ENCODE measurements around the gene KRT20.

KRT20 gene

DNA sequence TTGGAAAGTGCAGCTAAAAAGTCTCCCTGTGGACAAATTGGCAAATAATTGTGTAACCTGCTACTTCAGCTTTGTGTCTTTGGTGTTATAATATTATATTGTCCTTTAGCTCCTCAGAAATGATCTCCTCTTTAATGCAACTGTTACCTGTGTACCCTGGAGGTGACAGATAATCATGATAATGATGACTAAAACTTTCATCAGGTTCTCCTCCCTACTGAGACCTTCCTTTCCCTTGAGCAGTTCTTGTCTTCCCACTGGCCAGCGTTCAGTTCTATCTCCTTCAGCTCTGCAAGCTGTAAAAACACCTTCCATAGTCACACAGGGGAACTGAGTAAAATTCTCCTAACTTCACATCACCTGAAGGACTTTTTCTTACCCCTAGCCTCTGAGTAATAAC lies 32.7 kb downstream of the KRT20 start:
- DNase-seq (ENCODE audit: low spot score) = no peak

- DNase-seq (ENCODE audit: low spot score) = no peak
Observed at GRCh38 chr17:40850293-40850972, 34.6 kb downstream of the KRT20 start.

- DNase-seq (ENCODE audit: low spot score) = no peak
Observed at GRCh38 chr17:40849723-40850122, 35.3 kb downstream of the KRT20 start.

DNA sequence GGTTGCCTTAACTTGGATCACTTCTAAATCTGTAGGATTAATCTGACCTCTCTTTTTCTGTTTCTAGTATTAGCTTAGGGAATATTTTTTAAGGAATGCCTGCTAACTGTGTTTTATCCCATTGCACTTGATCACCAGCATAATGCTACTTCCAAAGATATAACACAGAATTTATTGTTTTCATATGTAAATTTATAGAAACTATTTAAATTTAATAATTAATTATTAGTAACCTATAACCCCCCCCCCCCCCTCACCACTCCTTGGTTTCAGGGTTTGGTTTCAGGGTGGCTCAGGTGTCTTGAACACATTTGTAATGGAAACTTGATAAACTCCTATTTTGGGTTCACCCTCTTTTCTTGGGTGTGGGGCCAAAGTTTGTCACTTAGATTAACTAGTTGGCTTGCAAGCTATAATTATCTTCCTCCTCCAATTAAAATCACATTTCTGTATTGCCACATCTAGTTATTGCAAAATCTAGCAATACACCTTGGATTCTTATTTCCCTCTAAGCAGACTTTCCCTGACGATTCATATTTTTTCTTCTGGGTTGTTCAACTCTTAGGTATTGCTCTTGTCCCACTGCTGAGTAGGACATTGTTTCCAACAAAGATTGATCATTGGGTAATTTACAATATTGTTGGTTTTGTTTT lies 36.3 kb downstream of the KRT20 start:
- no peak for DNase-seq (ENCODE audit: low spot score)

DNA sequence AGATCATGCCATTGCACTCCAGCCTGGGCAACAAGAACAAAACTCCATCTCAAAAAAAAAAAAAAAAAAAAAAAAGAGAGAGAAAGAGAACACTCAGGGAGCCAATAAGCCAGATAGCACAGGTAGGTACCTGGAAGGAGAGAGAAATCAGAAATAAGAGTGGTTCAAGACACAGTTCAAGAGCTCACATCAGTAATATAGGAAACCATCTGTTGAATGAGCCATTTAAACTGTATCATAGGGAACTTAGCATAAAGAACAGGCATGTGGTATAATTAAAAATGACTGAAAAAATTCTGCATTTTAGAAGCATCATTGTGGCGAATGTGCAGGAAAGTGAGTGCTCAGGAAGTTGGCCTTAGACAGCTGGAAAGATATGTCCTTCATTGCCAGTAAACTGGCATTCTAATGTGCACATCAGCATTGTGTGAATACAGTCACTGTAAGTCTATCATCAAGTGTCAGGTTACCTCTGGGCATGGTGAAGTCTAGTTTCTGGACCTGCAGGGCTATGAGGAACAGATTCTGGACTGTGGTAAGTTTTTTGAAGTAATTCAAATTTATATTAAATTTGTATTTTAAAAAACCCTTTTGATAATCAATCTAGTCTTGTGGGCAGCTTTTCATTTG lies 38.4 kb downstream of the KRT20 start:
- DNase-seq (ENCODE audit: low spot score) = no peak

- no peak for DNase-seq (ENCODE audit: low spot score)
Observed at GRCh38 chr17:40844671-40845107, 40.4 kb downstream of the KRT20 start.

- DNase-seq (ENCODE audit: low spot score) = no peak
Observed at GRCh38 chr17:40843242-40843641, 41.8 kb downstream of the KRT20 start.

DNA sequence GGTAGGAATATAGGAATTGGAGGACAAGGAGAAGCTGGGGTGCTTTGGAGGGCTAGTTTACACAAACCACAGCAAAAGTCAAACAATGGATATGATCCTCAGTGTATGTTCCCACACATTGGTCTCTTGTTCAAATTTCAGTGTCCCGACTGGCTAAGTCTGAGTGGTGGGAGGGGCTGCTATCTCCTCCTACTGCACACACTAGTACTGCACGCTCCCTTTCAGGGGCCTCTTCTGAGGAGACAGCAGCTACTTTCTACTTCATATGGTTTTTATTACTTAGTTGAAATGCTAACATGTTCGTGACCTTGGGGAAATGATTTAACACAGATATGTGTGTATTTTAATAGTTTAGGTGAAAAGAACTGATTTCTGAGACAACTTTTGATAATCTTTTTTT lies 43.8 kb downstream of the KRT20 start:
- no peak for DNase-seq (ENCODE audit: low spot score)

- DNase-seq (ENCODE audit: low spot score) = no peak
Observed at GRCh38 chr17:40839194-40839593, 45.8 kb downstream of the KRT20 start.

DNA sequence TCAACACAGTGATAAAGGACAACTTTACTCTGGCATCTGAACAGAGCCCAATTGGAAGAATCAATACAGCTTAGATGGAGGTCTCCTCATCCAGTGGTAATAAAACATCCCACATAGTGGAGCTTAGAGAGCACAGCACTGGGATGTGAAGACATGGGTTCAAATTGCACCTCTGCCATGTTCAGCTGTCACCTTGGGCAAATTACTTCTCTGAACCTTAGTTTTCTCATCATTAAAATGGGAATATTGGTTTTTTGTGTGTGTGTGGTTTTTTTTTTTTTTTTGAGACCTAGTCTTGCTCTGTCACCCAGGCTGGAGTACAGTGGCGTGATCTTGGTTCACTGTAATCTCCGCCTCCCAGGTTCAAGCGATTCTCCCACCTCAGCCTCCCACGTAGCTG lies 49.0 kb downstream of the KRT20 start:
- DNase-seq (ENCODE audit: low spot score) = no peak

DNA sequence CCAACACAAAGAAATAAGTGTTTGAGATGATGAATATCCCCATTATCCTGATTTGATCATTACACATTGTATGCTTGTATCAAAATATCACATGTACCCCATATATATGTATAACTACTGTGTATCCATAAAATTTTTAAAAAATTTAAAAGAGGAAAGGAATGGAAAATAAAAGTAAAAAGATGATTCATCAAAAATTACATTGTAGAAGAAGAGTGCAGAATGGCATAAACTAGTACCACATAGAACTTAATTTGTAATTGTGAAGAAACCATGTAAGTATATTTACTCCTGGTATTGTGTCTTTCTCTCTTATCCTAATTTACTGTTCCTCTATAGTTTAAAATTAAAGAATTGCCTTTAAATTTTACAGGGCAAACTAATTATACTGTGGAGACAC lies 51.2 kb downstream of the KRT20 start:
- DNase-seq (ENCODE audit: low spot score) = no peak

DNA sequence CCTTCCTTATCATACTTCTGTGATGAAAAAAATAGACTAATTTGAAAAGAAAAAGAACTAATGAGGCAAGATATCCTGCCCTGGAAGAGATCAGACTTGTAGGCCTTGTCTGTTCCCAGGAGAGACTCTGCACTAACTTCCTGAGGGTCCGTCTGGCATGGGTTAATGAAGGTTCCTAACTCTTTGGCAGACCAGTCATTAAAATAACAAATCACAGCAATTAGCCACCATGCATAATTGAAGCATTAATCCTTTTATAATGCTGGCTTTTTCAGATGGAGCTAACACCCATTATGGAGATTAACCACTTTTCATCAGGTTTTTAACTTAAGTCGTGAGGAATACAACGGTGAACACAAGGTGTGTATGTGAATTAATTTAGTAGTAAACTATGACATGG lies 52.2 kb downstream of the KRT20 start:
- DNase-seq (ENCODE audit: low spot score) = no peak

DNA sequence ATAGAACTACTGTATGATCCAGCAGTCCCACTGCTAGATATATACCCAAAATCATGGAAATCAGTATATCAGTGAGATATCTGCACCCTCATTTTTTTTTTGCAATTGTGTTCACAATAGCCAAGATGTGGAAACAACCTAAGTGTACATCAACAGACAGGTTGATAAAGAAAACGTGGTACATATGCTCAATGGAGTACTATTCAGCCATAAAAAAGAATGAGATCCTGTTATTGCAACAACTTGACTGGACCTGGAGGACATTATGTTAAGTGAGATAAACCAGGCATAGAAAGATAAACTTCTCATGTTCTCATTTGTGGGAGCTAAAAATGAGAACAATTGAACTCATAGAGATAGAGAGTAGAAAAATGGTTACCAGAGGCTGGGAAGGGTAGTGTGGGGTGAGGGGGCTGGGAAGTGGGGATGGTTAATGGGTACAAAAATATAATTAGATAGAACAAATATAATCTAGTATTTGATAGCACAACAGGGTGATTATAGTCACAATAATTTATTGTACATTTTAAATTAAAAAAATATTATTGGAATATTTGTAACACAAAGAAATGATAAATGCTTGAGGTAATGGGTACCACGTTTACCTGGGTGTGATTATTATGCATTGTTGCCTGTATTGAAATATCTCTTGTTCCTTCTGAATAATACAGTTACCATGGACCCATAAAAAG lies 54.8 kb downstream of the KRT20 start:
- no peak for DNase-seq (ENCODE audit: low spot score)

DNA sequence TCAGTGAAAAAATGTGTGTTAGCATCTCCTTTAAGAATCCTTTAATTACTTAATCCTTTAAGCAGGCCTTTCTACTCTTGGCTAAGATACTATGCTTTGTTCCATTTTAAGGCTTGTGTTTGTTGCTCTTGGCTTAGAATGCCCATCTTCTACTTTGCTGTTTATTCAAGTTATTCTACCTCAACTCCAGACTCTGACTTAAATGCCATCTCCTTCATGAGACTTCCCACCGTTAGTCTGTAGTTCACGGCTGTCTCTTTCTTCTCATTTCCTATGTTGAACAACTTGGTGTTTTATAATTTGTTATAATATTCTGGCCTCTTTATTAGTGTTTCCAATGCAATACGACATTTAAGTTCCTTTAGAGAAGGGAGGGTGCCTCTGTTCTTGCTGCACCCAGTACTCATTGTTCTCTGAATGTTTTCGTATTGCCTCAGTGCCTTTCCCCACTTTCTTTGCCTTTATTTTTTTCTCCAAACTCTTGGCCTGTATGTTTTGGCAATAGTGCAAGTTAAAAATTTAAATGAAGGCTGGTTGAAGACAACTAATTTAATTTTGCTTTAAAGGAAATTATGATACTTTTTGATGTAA lies 56.5 kb downstream of the KRT20 start:
- no peak for DNase-seq (ENCODE audit: low spot score)

GRCh38 chr17:40827746-40828453 lies 57.1 kb downstream of the KRT20 start:
- no peak for DNase-seq (ENCODE audit: low spot score)
